ENCODE measurements around the gene PEX14.

Gene PEX14

GRCh38 chr1:10440305-10440704, 34.4 kb upstream of the PEX14 start:
- ATAC-seq, result no peak
- TF ChIP-seq PPARA (CRISPR knock-in tag; IDR thresholded peaks at IDR 0.05; ENCODE audit: borderline replicate concordance) (no peak), CSRNP3 (CRISPR knock-in tag; IDR thresholded peaks at IDR 0.05) (no peak), ZNF70 (CRISPR knock-in tag; IDR thresholded peaks at IDR 0.05) (no peak), SNAI2 (CRISPR knock-in tag; IDR thresholded peaks at IDR 0.05) (no peak), PATZ1 (CRISPR knock-in tag; IDR thresholded peaks at IDR 0.05; ENCODE audit: borderline replicate concordance) (no peak), TSHZ2 (CRISPR knock-in tag; IDR thresholded peaks at IDR 0.05) (no peak), TCF4 (CRISPR knock-in tag; IDR thresholded peaks at IDR 0.05; ENCODE audit: borderline replicate concordance) (no peak), CSDC2 (CRISPR knock-in tag; IDR thresholded peaks at IDR 0.05) (no peak), CREB5 (CRISPR knock-in tag; IDR thresholded peaks at IDR 0.05; ENCODE audit: low read depth) (no peak), ZFP30 (CRISPR knock-in tag; IDR thresholded peaks at IDR 0.05) (no peak), OSR1 (CRISPR knock-in tag; IDR thresholded peaks at IDR 0.05) (no peak), ARNTL (CRISPR knock-in tag; IDR thresholded peaks at IDR 0.05; ENCODE audit: borderline replicate concordance, low read depth) (no peak), ZC3H10 (CRISPR knock-in tag; IDR thresholded peaks at IDR 0.05) (no peak)

- TF ChIP-seq ARNTL (CRISPR knock-in tag; IDR thresholded peaks at IDR 0.05; ENCODE audit: borderline replicate concordance, low read depth), result no peak
- no peak for TF ChIP-seq ZNF70 (CRISPR knock-in tag; IDR thresholded peaks at IDR 0.05)
- TF ChIP-seq BACH2 (CRISPR knock-in tag; IDR thresholded peaks at IDR 0.05; ENCODE audit: borderline replicate concordance), result no peak
- TF ChIP-seq POU6F1 (CRISPR knock-in tag; IDR thresholded peaks at IDR 0.05; ENCODE audit: borderline replicate concordance, low read depth), result no peak
- no peak for TF ChIP-seq PPARA (CRISPR knock-in tag; IDR thresholded peaks at IDR 0.05; ENCODE audit: borderline replicate concordance)
- no peak for TF ChIP-seq RARB (CRISPR knock-in tag; IDR thresholded peaks at IDR 0.05)
- no peak for TF ChIP-seq TCF4 (CRISPR knock-in tag; IDR thresholded peaks at IDR 0.05; ENCODE audit: borderline replicate concordance)
- TF ChIP-seq SNAI2 (CRISPR knock-in tag; IDR thresholded peaks at IDR 0.05), result no peak
- no peak for ATAC-seq
Observed at GRCh38 chr1:10440794-10441193, 34.0 kb upstream of the PEX14 start.

GRCh38 chr1:10444248-10444647, 30.5 kb upstream of the PEX14 start:
- ATAC-seq, result no peak
- TF ChIP-seq BACH2 (CRISPR knock-in tag; IDR thresholded peaks at IDR 0.05; ENCODE audit: borderline replicate concordance) (no peak), PPARA (CRISPR knock-in tag; IDR thresholded peaks at IDR 0.05; ENCODE audit: borderline replicate concordance) (no peak), ZNF70 (CRISPR knock-in tag; IDR thresholded peaks at IDR 0.05) (no peak), ZNF565 (CRISPR knock-in tag; conservative IDR thresholded peaks at IDR 0.05; ENCODE audit: low read depth) (no peak), ESRRG (CRISPR knock-in tag; IDR thresholded peaks at IDR 0.05) (no peak), TOX (CRISPR knock-in tag; IDR thresholded peaks at IDR 0.05; ENCODE audit: borderline replicate concordance) (no peak), ISL1 (CRISPR knock-in tag; IDR thresholded peaks at IDR 0.05) (no peak), ARNTL (CRISPR knock-in tag; IDR thresholded peaks at IDR 0.05; ENCODE audit: borderline replicate concordance, low read depth) (no peak), CSDC2 (CRISPR knock-in tag; IDR thresholded peaks at IDR 0.05) (no peak), ZNF8 (CRISPR knock-in tag; IDR thresholded peaks at IDR 0.05) (no peak), TCF4 (CRISPR knock-in tag; IDR thresholded peaks at IDR 0.05; ENCODE audit: borderline replicate concordance) (no peak), SNAI2 (CRISPR knock-in tag; IDR thresholded peaks at IDR 0.05) (no peak), ZFP3 (CRISPR knock-in tag; IDR thresholded peaks at IDR 0.05) (no peak), ZC3H10 (CRISPR knock-in tag; IDR thresholded peaks at IDR 0.05) (no peak), PATZ1 (CRISPR knock-in tag; IDR thresholded peaks at IDR 0.05; ENCODE audit: borderline replicate concordance) (no peak), POU6F1 (CRISPR knock-in tag; IDR thresholded peaks at IDR 0.05; ENCODE audit: borderline replicate concordance, low read depth) (no peak), OSR1 (CRISPR knock-in tag; IDR thresholded peaks at IDR 0.05) (no peak), GLIS3 (CRISPR knock-in tag; IDR thresholded peaks at IDR 0.05) (no peak)

Measured in SK-N-SH treated with all-trans-retinoic acid at 6 μM for 48 hours (cell line).